GM21526 (cell line): Measurements from ENCODE around the gene RGS5.
"Not testable (repeated sequence)": the region's sequence is repeated elsewhere in the genome, so short reads cannot be mapped to it uniquely, and the experiment has no call there.

Experiments
- ATAC-seq: cut with Tn5 transposase; IDR thresholded peaks from one replicate; pipeline ENCODE4 v1.9.1; 2021; ENCODE audit warnings: moderate library complexity; ENCODE audit not compliant: unreplicated experiment, low FRiP score

RGS5 gene

GRCh38 chr1:163202833-163203451 is at the start of gene RGS5:
TSS of gene RGS5 (minus strand) at chr1:163202916. CDS start at chr1:163202835, 81 bp downstream.
- ATAC-seq, result no peak

- ATAC-seq, result no peak
Observed at GRCh38 chr1:163250382-163250974, 47.8 kb upstream of the RGS5 start.

GRCh38 chr1:163248064-163248463 is 45.3 kb upstream of the RGS5 start:
- ATAC-seq, result no peak

GRCh38 chr1:163244648-163245047 is 41.9 kb upstream of the RGS5 start:
- ATAC-seq, result not testable (repeated sequence)

- ATAC-seq, result no peak
Observed at GRCh38 chr1:163241746-163242145, 39.0 kb upstream of the RGS5 start.

- no peak for ATAC-seq
Observed at GRCh38 chr1:163240705-163241104, 38.0 kb upstream of the RGS5 start.

- ATAC-seq, result not testable (repeated sequence)
Observed at GRCh38 chr1:163233643-163234042, 30.9 kb upstream of the RGS5 start.

- ATAC-seq, result no peak
Observed at GRCh38 chr1:163231385-163231784, 28.7 kb upstream of the RGS5 start.

- ATAC-seq, result no peak
Observed at GRCh38 chr1:163230827-163231226, 28.1 kb upstream of the RGS5 start.

GRCh38 chr1:163228271-163228670 is 25.6 kb upstream of the RGS5 start:
- ATAC-seq, result not testable (repeated sequence)

- no peak for ATAC-seq
Observed at GRCh38 chr1:163227126-163227525, 24.4 kb upstream of the RGS5 start.

GRCh38 chr1:163213626-163214025 is 10.9 kb upstream of the RGS5 start:
- ATAC-seq, result no peak

- no peak for ATAC-seq
Observed at GRCh38 chr1:163211667-163212066, 9.0 kb upstream of the RGS5 start.

- ATAC-seq, result no peak
Observed at GRCh38 chr1:163205513-163205912, 2.8 kb upstream of the RGS5 start.

GRCh38 chr1:163203561-163203960 is 845 bp upstream of the RGS5 start:
- no peak for ATAC-seq

- no peak for ATAC-seq
Observed at GRCh38 chr1:163201906-163202305, 810 bp downstream of the RGS5 start.

GRCh38 chr1:163197022-163197421 is 5.7 kb downstream of the RGS5 start:
- no peak for ATAC-seq

GRCh38 chr1:163196449-163196787 is 6.3 kb downstream of the RGS5 start:
- no peak for ATAC-seq

- ATAC-seq, result no peak
Observed at GRCh38 chr1:163195728-163196448, 6.8 kb downstream of the RGS5 start.

- ATAC-seq, result peak; percentile 91
Observed at GRCh38 chr1:163191301-163191700, 11.4 kb downstream of the RGS5 start.

GRCh38 chr1:163188947-163189346 is 13.8 kb downstream of the RGS5 start:
- ATAC-seq, result no peak

GRCh38 chr1:163187849-163188248 is 14.9 kb downstream of the RGS5 start:
- no peak for ATAC-seq
